Activated CD8-positive, alpha-beta memory T cell treated with anti-CD3 and anti-CD28 coated beads, Interleukin-2, amount 10 ng/mL, durations not matched to agents 7 days and 5 days (primary cell): ENCODE results near the gene CAB39. TPM values are rescaled to one million over a fixed set of nuclear protein-coding genes. Genes with fewer than 3 reads are reported as not detected.
"Not testable (repeated sequence)": the region's sequence is repeated elsewhere in the genome, so short reads cannot be mapped to it uniquely, and the experiment has no call there.

Experiments used
- ATAC-seq: fragments of 150-1000 bp; cut with Tn5 transposase; one replicate; pipeline ENCODE4 v1.10.0; 2021; ENCODE audit warnings: moderate library complexity
- CTCF ChIA-PET: fragments of 350-600 bp; sonication (Branson Sonifier 250); formaldehyde crosslinking; loops from one replicate; lab custom pipeline; 2021; ENCODE audit warnings: antibody characterized with exemption; lab: Charles Lee
- DNase-seq: peaks from one replicate; pipeline ENCODE4 v3.0.0-alpha.2; 2020
- H3K27ac Mint-ChIP-seq: one replicate; pipeline ENCODE4 v1.8.0; 2021; ENCODE audit warnings: mild to moderate bottlenecking, mixed read lengths
- H3K27me3 Mint-ChIP-seq: one replicate; pipeline ENCODE4 v1.8.0; 2021; ENCODE audit warnings: mixed read lengths
- H3K36me3 Mint-ChIP-seq: one replicate; pipeline ENCODE4 v1.8.0; 2021; ENCODE audit warnings: mild to moderate bottlenecking, mixed read lengths
- H3K4me1 Mint-ChIP-seq: one replicate; pipeline ENCODE4 v1.8.0; 2021; ENCODE audit warnings: mixed read lengths
- H3K4me3 Mint-ChIP-seq: one replicate; pipeline ENCODE4 v1.8.0; 2021; ENCODE audit warnings: mild to moderate bottlenecking, moderate library complexity, mixed read lengths
- H3K9me3 Mint-ChIP-seq: one replicate; pipeline ENCODE4 v1.8.0; 2022; ENCODE audit warnings: low read depth, mixed read lengths
- total RNA-seq, 2 experiments: library from RNA; stranded (reverse); gene quantifications; one replicate each; pipeline ENCODE4 v1.2.3, GENCODE V29; 2021

The CAB39 gene
- total RNA-seq, 2 experiments from 2014 or later: 148 to 174 TPM

DNA sequence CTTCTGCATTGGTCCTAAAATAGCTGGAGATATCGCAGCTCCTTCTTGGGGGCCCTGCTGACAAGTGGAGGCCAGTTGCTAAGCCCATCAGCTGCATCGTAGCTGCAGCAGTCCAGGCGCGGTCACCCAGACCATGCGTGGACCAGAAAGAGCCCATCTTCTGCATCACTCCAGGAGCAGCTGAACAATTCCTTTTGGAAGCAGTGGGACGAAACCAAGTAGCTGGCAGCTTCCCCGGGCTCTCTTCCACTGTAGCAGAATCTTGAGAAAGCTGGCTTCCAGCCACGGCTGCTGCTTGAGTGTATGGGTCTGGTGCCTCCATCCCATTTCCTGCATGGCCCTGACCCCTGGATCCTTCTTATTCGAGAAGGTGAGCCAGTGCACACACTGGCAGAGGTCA lies 22.2 kb upstream of the CAB39 start:
- no peak overlapping the region for H3K4me3 Mint-ChIP-seq
- H3K36me3 Mint-ChIP-seq: peaks cover 4% of the 10 kb centered on the region
- no peaks in the 10 kb centered on the region for H3K27me3 Mint-ChIP-seq
- H3K9me3 Mint-ChIP-seq: no peaks in the 10 kb centered on the region
- DNase-seq: no peak
- H3K4me1 Mint-ChIP-seq: peaks cover 25% of the 10 kb centered on the region
- no peak overlapping the region for H3K27ac Mint-ChIP-seq
- ATAC-seq: no peak
- CTCF ChIA-PET: interaction anchor here (0.7 kb wide), 1 partner anchor 12 kb away, joined by 4 read pairs; no protein-coding TSS in a partner anchor

- no peaks in the 10 kb centered on the region for H3K9me3 Mint-ChIP-seq
- H3K36me3 Mint-ChIP-seq: peaks cover 4% of the 10 kb centered on the region
- ATAC-seq (no peak), DNase-seq (no peak)
- CTCF ChIA-PET: no interaction called here
- no peak overlapping the region for H3K27ac Mint-ChIP-seq
- H3K4me3 Mint-ChIP-seq: no peak overlapping the region
- H3K4me1 Mint-ChIP-seq: peaks cover 24% of the 10 kb centered on the region
- H3K27me3 Mint-ChIP-seq: no peaks in the 10 kb centered on the region
Measured at GRCh38 chr2:230691005-230691647, 21.5 kb upstream of the CAB39 start.

DNA sequence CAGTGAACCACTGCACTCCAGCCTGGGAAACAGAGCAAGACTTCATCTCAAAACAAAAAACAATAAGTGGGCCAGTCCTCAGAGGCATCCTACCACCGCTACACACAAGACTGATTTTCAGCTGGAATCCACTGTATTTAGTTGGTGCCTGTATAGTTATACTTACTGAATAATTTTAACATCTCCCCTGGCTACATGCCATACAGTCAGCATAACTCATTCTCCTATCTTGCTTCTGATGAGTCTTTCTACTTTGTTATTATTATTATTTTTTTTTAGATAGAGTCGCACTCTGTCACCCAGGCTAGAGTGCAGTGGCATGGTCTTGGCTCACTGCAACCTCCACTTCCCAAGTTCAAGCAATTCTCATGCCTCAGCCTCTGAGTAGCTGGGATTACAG lies 19.9 kb upstream of the CAB39 start:
- CTCF ChIA-PET: no interaction called here
- H3K9me3 Mint-ChIP-seq: no peaks in the 10 kb centered on the region

GRCh38 chr2:230693411-230693810 lies 19.2 kb upstream of the CAB39 start:
- Mint-ChIP-seq H3K4me1 (peaks cover 21% of the 10 kb centered on the region), H3K36me3 (peaks cover 4% of the 10 kb centered on the region), H3K27me3 (no peaks in the 10 kb centered on the region), H3K9me3 (no peaks in the 10 kb centered on the region), H3K4me3 (no peak overlapping the region), H3K27ac (no peak overlapping the region)
- DNase-seq (no peak), ATAC-seq (no peak)
- CTCF ChIA-PET: no interaction called here

More for the DNA sequence above, 19.9 kb upstream of the CAB39 start:
- ATAC-seq (no peak), DNase-seq (no peak)
- no peak overlapping the region for H3K4me3 Mint-ChIP-seq
- H3K27me3 Mint-ChIP-seq: no peaks in the 10 kb centered on the region
- H3K36me3 Mint-ChIP-seq: peaks cover 4% of the 10 kb centered on the region
- H3K27ac Mint-ChIP-seq: no peak overlapping the region
- H3K4me1 Mint-ChIP-seq: peaks cover 21% of the 10 kb centered on the region

- no peak for DNase-seq
- CTCF ChIA-PET: interaction anchor here (1.0 to 1.3 kb wide), 3 partner anchors 16 to 74 kb away, joined by 3 read pairs; no protein-coding TSS in a partner anchor
- H3K27me3 Mint-ChIP-seq: no peaks in the 10 kb centered on the region
- peak overlapping the region; percentile 5 for H3K27ac Mint-ChIP-seq
- peaks cover 21% of the 10 kb centered on the region for H3K4me1 Mint-ChIP-seq
- no peaks in the 10 kb centered on the region for H3K9me3 Mint-ChIP-seq
- H3K36me3 Mint-ChIP-seq: peaks cover 4% of the 10 kb centered on the region
- peak; percentile 68 for ATAC-seq
- no peak overlapping the region for H3K4me3 Mint-ChIP-seq
Measured at GRCh38 chr2:230694241-230694640, 18.4 kb upstream of the CAB39 start.

- H3K27me3 Mint-ChIP-seq: no peaks in the 10 kb centered on the region
- no peak overlapping the region for H3K4me3 Mint-ChIP-seq
- no peak for ATAC-seq
- peaks cover 18% of the 10 kb centered on the region for H3K4me1 Mint-ChIP-seq
- peaks cover 3% of the 10 kb centered on the region for H3K36me3 Mint-ChIP-seq
- H3K9me3 Mint-ChIP-seq: no peaks in the 10 kb centered on the region
- no peak for DNase-seq
- CTCF ChIA-PET: interaction anchor here (0.6 to 1.4 kb wide), 2 partner anchors 9 to 295 kb away, joined by 4 to 5 read pairs; no protein-coding TSS in a partner anchor
- no peak overlapping the region for H3K27ac Mint-ChIP-seq
Measured at GRCh38 chr2:230695551-230695950, 17.1 kb upstream of the CAB39 start.

- Mint-ChIP-seq H3K27ac (no peak overlapping the region), H3K4me3 (no peak overlapping the region), H3K27me3 (no peaks in the 10 kb centered on the region), H3K36me3 (peaks cover 7% of the 10 kb centered on the region), H3K4me1 (peaks cover 18% of the 10 kb centered on the region), H3K9me3 (no peaks in the 10 kb centered on the region)
- ATAC-seq (no peak), DNase-seq (no peak)
- CTCF ChIA-PET: no interaction called here
Measured at GRCh38 chr2:230696670-230697069, 16.0 kb upstream of the CAB39 start.

DNA sequence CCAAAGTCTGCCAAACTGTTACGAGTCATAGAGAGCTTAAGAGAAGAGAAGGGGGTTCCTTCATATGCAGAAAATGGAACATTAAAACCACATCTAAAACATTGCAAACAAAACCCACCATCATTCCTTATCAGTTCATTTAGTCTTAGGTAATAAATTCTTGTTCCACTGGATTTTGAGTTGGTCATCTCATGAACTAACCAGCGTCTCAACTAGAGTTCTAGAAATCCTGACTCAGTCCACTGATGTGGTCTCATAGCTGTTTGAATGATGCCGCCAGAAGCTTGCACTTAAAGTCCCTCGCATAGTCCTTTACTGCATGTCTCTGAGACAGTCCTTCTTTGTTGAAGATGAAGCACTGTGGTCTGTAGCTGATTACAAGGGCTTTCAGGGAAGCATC lies 15.0 kb upstream of the CAB39 start:
- Mint-ChIP-seq H3K27me3 (no peaks in the 10 kb centered on the region), H3K27ac (no peak overlapping the region), H3K36me3 (peaks cover 14% of the 10 kb centered on the region), H3K4me1 (peaks cover 18% of the 10 kb centered on the region), H3K4me3 (no peak overlapping the region), H3K9me3 (peaks cover 4% of the 10 kb centered on the region)
- CTCF ChIA-PET: interaction anchor here (0.9 kb wide), 1 partner anchor 17 kb away, joined by 5 read pairs; no protein-coding TSS in a partner anchor
- no peak for ATAC-seq
- DNase-seq: no peak

- not testable (repeated sequence) for H3K9me3 Mint-ChIP-seq, ATAC-seq, DNase-seq, H3K27ac Mint-ChIP-seq, H3K4me3 Mint-ChIP-seq, H3K27me3 Mint-ChIP-seq
- Mint-ChIP-seq H3K4me1 (peaks cover 14% of the 10 kb centered on the region), H3K36me3 (peaks cover 17% of the 10 kb centered on the region)
- CTCF ChIA-PET: interaction anchor here (1.2 to 2.4 kb wide), 2 partner anchors 13 to 38 kb away, joined by 3 to 7 read pairs; partner anchors contain the start of gene CAB39
Measured at GRCh38 chr2:230698753-230699152, 13.9 kb upstream of the CAB39 start.

GRCh38 chr2:230700447-230700846 lies 12.2 kb upstream of the CAB39 start:
- Mint-ChIP-seq H3K4me3 (no peak overlapping the region), H3K36me3 (peaks cover 19% of the 10 kb centered on the region), H3K27ac (no peak overlapping the region), H3K4me1 (peaks cover 7% of the 10 kb centered on the region), H3K9me3 (peaks cover 11% of the 10 kb centered on the region), H3K27me3 (no peaks in the 10 kb centered on the region)
- no peak for DNase-seq
- ATAC-seq: no peak
- CTCF ChIA-PET: interaction anchor here (1.0 to 2.4 kb wide), 3 partner anchors 12 to 31 kb away, joined by 3 to 7 read pairs (median 3); partner anchors contain the start of gene CAB39

GRCh38 chr2:230701308-230701707 lies 11.3 kb upstream of the CAB39 start:
- H3K27ac Mint-ChIP-seq: no peak overlapping the region
- CTCF ChIA-PET: interaction anchor here (2.4 kb wide), 1 partner anchor 11 kb away, joined by 7 read pairs; the partner anchor contains the start of gene CAB39
- no peak overlapping the region for H3K4me3 Mint-ChIP-seq
- no peak for DNase-seq
- ATAC-seq: no peak
- peaks cover 22% of the 10 kb centered on the region for H3K36me3 Mint-ChIP-seq
- peaks cover 5% of the 10 kb centered on the region for H3K4me1 Mint-ChIP-seq
- peaks cover 15% of the 10 kb centered on the region for H3K9me3 Mint-ChIP-seq
- H3K27me3 Mint-ChIP-seq: no peaks in the 10 kb centered on the region

DNA sequence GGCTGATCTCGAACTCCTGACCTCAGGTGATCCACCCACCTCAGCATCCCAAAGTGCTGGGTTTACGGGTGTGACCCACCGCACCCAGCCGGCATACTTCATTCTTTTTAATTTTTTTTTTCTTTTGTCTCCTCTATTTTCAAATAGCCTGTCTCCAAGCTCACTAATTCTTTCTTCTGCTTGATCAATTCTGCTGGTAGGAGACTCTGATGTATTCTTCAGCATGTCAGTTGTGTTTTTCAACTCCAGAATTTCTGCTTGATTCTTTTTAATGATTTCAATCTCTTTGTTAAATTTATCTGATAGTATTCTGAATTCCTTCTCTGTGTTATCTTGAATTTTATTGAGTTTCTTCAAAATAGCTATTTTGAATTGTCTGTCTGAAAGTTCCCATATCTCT lies 10.2 kb upstream of the CAB39 start:
- ATAC-seq, H3K27me3 Mint-ChIP-seq, H3K27ac Mint-ChIP-seq, H3K4me1 Mint-ChIP-seq, H3K4me3 Mint-ChIP-seq, DNase-seq: not testable (repeated sequence)
- Mint-ChIP-seq H3K36me3 (peaks cover 22% of the 10 kb centered on the region), H3K9me3 (peaks cover 15% of the 10 kb centered on the region)
- CTCF ChIA-PET: interaction anchor here (0.8 kb wide), 1 partner anchor 11 kb away, joined by 3 read pairs; no protein-coding TSS in a partner anchor

GRCh38 chr2:230703514-230703913 lies 9.1 kb upstream of the CAB39 start:
- H3K9me3 Mint-ChIP-seq: peaks cover 15% of the 10 kb centered on the region
- no peak overlapping the region for H3K4me3 Mint-ChIP-seq
- CTCF ChIA-PET: interaction anchor here (0.8 to 1.6 kb wide), 3 partner anchors 8 to 40 kb away, joined by 4 to 5 read pairs (median 5); partner anchors contain the start of gene CAB39
- H3K27ac Mint-ChIP-seq: no peak overlapping the region
- no peaks in the 10 kb centered on the region for H3K27me3 Mint-ChIP-seq
- peaks cover 22% of the 10 kb centered on the region for H3K36me3 Mint-ChIP-seq
- ATAC-seq (no peak), DNase-seq (no peak)
- H3K4me1 Mint-ChIP-seq: peaks cover 12% of the 10 kb centered on the region
